RPMI8226 (cell line): Measurements from ENCODE around the gene CD82.

Experiments
- DNase-seq: peaks from one replicate; pipeline ENCODE4 v3.0.0-alpha.2; 2015

CD82 gene

DNA sequence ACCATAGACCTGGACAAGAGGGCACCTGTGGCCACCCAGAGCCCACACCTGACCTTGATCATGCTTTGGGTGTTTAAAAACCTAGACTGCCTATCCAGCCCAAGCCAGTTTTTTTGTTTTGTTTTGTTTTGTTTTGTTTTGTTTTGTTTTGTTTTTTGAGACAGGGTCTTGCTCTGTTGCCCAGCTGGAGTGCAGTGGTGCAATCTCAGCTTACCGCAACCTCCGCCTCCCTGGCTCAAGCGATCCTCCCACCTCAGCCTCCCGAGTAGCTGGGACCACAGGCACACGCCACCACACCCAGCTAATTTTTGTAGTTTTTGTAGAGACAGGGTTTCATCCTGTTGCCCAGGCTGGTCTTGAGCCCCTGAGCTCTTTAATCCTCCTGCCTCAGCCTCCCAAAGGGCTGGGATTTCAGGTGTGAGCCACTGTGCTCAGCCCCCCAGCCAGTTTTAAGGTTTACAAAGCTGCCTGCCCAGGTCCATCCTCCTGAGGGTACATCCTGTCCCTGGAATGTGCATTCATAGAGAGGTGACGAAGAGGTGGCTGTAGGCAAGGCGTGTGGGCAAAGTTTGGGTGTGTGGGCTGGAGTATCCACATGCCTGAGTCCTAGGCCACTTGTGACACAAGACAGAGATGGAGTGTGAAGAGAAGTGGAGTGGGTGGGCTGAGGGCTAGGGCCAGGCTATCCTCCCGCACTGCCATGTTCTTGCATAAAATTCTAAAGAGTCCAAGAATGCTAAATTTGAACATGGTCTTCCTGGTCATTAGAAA, 3.3 kb upstream of the CD82 start:
- no peak for DNase-seq

DNA sequence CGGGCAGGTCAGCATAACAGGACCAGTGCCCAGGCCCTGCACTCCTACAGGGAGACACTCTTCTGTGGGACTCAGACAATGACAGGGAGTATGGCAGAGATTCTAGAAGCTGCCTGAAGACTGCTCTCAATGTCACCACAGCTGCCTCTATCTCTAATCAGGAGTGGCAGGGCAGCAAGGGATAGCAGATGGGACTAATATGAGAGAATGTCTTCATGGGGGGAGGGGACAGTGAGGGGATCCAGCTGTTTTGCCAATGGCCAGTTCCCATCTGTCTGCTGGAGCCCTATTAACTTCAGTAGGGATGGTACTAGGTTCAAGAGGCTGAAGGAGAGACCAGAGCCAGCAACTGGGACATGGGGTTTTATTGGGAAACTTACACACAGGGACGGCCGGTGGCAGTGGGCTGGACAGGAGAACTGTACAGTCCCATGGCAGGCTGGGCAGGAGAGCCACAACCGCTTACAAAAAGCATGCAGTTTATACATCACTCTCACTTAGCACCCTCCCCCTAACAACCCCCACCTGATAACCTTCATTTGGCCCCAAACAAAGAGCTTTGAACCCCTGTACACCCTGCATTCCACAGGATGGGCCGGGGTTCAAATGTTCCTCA, 2.5 kb upstream of the CD82 start:
- no peak for DNase-seq

DNA sequence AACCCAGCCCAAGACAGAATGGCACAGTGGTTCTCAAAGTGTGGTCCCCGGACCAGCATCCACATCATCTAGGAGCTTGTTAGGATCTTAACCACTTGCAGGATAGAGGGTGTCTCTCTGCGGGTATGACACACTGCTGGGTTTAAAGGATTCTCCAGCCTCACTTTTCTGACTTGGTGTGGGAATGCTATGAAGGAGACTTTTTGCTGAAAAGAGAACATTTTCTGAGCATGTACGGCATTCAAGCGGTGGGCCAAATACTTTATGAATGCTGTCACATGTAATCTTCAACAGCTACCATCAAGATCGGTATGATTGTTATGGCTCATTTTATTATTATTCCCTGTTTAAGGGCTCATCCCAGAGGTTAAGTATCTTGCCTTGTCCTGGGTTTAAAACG, 1.8 kb upstream of the CD82 start:
- DNase-seq, result no peak

DNA sequence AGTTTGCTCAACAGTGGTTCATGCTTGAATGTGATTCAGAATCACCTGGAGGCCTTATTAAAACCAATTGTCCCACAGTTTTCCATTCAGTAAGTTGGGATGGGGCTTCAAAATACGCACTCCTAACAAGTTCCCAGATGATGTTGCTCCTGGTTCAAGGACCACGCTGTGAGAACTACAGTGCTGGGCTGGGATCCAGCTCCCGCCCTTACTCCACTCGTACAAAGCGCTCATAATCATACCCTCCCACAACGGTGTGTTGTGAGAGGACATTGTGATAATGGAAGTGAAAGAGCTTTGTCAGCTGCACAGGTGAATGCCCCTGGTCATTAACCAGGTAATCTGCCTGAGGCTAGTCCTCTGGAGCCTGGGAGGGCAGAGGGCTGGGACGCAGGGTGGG, 1.3 kb upstream of the CD82 start:
- peak; percentile 65 for DNase-seq

DNA sequence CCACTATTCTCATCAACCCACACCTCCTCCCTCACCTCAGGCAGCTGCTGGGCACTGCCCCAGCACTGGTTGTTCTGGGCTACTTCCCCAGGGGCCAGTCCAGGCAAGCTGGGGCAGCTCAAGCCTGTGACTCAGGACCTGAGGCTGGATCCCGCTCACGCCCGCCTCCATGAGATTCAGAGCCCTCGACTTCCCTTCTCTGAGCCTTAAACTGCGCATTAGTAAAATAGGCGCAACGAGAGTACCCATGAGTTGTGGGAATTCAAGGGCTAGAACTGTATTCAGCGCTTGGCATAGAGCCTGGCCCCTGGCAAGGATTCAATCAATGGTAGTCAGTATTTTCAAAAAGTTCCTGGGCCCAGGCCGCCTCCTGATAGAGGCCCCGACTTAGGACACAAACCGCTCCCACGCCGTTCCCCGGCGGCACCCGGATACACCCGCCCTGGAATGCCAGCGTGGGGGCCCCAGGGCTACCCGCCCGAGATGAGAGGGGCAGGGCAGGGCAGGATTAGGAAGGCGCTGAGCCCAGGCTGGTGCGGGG, 723 bp upstream of the CD82 start:
- peak; percentile 65 for DNase-seq

DNA sequence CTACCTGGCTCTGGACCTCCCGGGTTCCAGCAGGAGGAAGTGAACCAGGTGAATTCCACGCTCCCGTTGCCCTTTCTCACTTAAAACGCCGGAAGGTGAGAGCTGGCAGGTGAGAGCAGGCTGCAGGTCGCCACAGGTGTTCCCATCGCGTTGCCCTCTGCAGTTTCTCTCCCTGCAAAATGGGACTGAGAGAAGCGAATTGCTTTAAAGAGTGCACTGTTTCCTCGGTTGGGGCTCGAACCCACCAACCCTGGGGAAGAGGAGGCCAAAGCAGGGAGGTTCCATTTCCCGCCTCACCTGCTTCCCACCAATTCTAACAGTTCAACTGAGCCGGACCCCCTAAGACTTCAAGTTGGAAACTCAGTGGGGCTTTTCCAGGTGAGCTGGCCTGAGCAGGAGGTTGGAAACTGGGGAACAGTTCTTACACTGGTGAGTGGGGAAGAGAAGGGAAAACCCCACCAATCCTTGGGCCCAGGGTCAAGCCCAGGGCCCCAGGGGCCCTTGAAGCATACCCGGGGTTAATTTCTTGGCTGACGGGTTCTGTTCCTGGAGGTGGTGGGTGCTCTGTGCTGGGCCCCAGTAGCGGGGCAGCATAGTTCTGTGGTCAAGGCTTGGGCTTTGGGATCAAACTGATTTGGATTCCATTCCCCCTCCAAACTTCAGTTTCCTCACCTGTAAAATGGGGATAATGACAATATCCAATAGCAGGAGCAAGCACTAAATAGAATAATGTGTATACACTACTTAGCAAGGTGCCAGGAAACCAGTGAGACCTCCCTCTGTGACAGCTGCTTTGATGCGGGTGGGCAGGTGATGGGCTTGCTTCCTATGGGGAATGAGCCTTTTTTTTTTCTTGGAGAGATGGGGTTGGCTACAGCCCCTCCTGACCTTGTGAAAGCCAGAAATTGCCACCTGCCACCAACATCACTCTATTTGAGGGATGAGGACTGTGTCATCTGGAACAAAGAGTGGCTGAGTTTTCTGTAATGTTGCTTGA, 788 bp downstream of the CD82 start:
- peak; percentile 42 for DNase-seq

DNA sequence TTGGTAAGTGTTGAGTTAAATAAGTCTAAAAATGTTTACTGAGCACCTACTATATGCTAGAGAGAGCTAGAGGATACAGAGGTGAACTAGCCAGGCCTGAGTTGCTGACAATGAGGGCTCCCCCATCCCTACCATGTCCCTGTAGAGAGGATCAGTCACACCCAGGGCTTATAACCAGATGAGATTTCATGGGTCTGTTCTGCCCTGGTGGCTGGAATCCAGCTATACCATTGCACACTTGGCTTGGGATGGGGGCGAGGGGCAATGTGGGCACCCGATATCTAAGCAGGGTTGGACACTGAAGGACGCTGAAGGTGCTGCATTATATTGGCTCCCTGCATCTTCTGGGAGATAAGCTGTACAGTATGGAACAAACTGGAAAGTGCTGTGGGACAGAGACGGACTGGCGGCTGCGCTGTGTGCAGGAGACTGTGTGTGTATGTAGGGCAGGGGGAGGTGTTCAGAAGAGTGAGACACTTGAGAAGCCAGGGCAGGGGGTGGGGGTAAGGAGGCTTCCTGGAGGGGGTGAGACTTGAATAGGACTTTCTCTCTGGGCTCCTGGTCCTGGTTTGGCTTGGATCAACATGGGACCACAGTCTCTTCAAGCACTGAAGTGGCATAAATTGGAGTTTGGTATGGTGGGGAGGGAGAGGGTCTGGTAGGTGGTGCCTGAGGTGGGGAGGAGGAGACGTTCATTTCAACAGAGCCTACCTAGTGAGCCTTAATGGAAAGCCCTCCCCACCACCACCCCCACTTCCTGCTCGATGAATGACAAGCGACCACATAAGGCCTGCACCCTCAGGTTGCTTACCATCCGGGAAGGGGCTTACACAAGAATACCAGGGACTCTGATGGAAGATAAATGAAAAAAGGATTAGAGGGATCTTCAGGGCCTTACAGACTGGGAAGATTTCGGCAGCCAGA, 1.8 kb downstream of the CD82 start:
- no peak for DNase-seq

DNA sequence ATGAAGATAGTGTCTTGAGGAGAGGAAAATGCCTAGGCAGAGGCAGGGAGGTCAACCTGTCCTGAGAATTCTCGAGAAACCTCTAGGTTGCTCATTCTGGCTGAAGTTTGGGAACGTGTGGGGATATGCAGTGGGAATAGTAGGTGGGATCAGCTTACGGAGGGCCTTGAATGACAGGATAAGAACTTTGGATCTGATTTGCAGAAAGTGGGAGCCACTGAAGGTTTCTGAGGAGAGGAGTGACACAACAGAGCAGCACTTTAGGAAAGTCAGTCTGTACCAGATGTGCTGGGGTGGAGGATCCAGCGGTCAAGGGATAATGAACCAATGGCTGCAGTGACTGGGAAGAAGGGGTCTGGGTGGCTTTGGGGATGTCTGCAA, 2.4 kb downstream of the CD82 start:
- DNase-seq, result no peak

DNA sequence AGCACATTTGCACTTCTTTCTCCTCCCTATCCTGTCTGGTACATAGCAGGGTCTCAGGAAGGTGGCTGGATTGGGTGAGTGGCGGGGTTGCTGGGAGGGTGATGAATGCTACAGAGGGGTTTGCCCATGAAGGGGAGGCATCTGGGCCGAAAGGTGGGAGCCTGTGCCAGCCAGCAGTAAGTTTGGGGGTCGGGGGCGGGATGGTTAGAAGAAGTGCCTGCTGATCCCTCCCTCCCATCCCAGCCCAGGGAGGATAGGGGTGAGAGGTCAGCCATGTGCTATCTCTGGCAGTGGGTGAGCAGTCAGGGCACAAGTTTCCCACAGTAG, 2.8 kb downstream of the CD82 start:
- no peak for DNase-seq

DNA sequence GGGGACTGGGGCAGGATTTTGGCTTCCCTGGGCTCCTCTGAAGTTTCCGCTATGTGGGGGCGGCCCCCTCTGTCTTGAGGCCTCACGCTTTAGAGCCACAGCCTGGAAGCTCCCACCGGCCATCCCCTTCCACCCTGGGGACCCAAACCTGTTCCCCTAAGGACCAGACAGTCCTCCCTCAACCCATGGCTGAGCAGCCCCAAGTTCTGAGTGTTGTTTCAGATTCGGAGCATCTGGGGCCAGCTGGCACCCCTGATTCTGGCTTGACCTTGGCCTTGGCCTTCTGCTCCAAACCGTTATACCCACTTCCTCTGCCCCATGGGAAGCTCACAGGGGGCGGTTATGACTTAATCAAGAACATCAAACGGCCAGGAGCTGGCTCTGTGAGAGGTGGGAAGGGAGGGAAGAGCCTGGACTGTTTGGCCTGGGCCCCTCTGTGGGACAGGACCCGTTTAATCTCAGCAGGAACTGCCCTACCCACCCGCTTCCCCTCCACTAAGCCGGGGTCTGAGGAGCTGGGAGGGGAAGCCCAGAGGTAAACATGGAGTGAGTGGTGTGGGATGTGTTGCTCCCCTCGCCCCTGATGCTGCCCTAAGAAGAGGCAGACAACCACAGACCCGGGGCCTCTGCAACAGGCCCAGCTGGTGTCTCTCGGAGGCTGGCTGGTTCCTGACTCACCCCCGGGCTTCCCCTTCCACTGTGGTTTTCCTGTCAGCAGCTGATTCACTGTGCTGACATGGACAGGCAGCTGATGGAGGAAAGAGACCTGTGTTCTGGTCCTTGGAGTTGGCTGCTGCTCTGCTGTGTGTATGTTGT, 3.4 kb downstream of the CD82 start:
- peak; percentile 61 for DNase-seq

DNA sequence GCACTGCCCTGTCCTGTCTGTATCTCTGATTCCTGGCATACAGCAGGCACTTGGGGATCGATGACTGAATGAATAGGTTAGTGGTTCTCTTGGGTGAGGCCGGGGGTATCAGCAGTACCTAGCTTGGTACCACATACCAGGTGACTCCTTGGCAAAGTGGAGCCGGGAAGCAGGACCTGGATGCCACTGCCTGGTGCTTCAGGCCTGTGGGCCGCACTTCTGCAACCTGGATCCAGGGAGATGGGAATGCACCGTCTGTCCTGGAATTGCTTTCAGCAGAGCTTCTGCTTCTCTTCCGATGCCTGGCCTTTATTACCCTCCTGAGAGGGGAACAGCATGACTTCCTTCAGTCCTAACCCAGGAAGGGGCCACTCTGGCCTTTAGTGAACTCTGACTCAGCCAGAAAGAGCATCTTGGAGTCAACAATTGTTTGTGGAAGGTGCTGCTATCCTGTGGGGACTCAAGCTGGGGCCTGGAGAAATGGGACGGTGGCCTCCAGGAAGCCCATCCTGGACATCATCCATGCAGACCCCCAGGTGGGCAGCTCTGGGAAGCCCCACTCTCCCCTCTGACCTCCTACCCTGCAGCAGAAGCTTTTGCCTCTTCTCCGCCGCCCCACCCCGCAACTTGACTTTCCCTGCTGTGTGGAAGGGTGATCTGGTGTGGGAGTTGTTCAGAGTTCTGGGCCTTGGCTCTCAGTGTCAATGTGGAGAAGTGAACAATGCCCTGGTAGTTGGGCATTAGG, 5.1 kb downstream of the CD82 start:
- no peak for DNase-seq

DNA sequence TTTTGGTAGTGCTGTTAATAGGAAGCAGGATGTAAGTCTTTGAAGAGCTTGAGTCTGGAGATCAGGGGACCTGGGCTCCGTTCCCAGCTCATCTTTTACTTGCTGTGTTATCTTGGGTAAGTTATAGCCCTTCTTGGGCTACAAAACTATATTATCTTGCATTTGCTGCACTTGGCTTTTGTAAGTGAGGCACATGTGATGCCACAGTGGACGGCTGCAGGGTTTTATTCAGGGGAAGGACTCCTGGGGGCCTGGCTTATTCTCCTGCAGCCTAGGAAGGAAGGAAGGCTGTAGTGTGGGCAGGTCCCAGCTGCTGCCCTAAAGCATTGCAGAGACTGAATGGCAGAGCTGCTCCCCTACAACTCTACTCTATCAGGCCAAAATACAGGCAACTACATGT, 6.4 kb downstream of the CD82 start:
- no peak for DNase-seq

DNA sequence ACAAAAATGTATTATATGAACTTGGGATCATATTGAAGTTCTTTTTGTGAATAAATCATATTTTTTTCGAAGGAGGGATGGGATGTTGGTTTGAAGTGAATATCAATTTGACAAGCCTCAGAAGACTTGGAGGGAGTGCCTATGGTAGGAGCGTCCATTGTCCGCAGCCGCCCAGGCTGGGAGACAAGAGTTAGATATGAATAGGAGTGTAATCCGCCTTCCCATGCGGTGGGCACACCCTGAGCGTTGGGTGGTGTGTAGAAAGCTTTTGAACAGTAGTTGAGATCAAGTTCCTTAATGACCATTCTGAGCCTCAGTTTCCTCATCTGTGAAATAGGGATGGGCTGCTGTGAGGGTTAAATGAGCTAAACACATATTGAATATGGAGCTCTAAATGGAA, 7.0 kb downstream of the CD82 start:
- DNase-seq, result no peak

DNA sequence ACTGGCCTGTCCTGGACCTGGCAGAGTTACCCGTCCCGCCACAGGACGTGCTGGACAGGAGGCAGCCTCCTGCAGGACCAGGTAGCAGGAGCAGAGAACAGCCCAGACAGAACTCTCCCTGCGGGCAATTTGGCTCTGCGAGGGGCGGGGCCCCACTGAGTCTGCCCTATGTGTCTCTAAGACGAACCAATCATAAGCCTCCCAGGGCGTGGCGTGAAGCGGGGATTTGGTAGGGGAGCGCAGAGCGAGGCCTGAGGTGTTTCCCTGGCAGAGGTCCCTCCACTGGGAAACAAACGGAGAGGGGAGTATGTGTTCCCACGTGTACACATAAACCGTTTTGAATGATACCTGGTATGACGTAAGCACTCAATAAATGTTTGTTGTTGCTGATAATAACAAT, 7.4 kb downstream of the CD82 start:
- no peak for DNase-seq

DNA sequence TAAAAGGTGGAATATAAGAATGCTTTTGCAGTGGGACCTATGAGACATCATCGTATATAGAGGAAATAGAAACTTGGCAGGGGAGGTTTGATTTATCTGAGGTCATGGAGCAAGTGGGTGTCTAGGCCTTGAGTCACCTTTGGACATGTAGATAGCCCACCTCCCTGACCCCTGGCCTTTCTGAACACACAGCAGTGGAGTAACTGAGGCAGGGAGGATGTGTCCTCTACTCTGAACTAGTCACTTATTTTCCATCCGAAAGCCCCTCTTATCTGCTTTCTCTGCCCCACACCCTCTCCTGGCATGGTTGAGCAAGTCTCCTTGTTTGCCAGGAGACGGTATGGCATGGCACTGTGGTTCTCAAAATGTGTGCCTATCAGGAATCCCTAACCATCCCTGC, 7.9 kb downstream of the CD82 start:
- DNase-seq, result no peak

DNA sequence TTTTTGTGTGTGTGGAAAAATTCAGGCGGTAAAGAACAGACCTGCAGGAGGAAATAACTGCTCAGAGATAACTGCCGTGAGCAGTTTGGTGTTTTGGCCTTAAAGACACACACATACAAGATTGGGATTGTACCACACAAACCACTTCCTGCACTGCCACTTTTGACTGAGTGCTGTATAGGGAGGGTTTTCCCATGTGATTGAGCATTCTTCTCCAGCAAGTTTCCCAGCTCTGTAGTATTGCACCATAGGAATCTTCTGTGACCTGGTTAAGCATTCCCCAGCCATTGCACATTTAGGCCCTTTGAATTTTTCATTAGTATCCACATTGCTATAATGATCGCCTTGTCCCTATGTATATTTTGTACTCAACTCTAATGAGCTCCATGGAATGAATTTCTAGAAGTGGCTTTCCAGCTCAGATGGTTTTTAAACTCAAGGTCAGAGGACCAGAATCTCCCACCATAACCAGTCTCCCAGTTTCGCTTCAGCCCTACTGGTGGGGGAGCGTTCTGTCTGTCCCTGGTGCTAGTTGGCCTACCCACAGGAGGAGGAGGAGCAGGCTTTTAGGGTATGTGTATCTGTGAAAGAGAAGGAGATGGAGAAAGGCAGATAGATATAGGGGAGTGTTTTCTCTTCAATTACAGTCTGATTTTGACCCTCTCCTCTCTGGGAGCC, 9.3 kb downstream of the CD82 start:
- no peak for DNase-seq

DNA sequence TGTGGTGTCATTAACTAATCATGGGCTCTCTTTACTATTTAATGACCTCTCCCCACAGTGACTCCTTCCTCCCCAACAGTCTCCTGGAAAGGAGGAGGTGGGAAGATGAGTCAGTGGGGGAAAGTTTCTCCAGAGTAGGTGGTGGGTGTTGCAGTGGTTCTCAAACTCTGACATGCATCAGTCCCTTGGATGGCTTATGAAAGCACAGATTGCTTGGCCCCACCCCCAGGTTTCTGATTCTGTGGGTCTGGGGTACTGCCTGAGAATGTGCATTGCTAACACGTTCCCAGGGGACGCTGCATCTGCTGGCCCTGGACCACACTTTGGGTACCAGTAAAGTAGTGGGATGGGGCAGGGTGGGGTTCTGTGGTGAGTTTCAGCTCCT, 9.8 kb downstream of the CD82 start:
- no peak for DNase-seq

DNA sequence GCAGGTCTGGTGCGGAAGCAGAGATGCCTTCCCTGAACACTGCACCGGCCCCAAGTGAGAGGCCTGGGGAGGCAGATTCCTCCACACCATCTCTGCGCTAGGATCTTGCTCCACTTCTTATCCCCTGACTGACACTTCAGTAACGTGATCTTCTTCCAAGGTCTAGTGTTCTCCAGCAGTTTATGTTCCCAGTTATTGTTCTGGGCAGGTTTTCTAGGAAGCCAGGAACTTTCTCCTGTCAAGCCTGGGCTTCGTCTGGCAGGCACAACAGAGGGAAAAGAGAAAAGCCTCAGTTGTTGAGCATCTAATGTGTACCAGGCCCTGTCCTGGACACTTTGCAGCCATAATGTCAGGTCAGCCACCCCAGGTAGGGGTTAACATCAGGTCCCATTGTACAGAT, 10.5 kb downstream of the CD82 start:
- no peak for DNase-seq

DNA sequence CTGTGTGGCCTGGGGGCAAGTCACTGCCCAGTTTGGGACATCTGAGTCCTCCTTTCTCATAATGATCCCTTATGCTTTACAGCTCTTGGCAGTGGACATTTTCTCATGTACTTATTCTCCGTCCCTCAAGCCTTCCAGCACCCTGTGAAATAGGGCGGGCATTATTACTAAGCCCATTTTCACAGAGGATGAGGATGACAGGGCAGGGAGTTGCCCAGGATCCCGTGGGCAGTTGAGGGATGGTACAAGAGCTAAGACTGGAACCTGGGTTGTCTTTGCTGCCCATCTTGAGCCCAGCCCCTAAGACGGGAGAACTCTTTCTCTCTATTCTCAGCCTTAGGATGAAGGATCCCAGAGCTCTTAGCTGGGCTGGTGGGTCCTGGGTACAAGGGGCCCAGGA, 11.2 kb downstream of the CD82 start:
- no peak for DNase-seq

DNA sequence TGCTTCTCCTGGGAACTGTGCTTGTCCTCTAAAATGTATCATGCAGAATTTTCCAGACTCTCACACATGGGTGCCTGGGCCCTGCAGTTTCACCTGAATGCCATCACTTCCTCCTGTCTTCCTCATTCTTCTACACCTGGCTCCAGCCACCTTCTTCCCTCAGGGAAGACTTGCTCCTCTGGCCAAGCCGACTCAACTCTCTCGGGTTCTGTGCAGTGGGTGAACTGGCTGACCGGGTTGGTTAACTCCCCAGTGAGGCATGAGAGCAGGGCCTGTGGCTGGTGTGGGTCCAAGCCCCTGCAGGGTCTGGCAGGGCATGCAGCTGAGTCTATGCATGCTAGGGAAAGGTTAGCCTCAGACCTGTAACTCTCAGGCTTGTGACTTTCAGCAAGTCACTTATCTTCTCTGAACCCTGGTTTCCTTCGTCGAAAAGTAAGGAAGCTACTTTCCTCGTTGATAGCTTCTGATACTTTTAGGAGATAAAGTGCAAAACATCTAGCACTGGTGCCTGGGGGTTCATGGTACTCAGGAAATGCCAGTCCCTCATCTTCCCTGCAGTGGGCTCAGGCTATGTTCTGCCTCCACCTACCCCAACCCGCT, 11.9 kb downstream of the CD82 start:
- DNase-seq, result no peak
